Psoas muscle (tissue), 8 donors: ENCODE measurements around the gene TXNDC5. TPM values are rescaled to one million over a fixed set of nuclear protein-coding genes. Genes with fewer than 3 reads are reported as not detected.

Source experiments
- ATAC-seq, 4 donors: fragments of 200-7000 bp; cut with Tn5 transposase; one replicate each; pipeline ENCODE4 v1.9.1; 2020; ENCODE audit warnings: moderate library complexity in 3 of 4, mild to moderate bottlenecking in 2 of 4
- DNase-seq, 2 donors: peaks; one replicate each; pipeline ENCODE4 v3.0.0-alpha.2; 2020
- H3K27ac ChIP-seq: fragments of 200-600 bp; one replicate; pipeline ENCODE4 v1.8.0; 2022
- H3K27me3 ChIP-seq, 3 donors: fragments of 200-600 bp in 1 of 3; one replicate each; pipeline versions ENCODE4 v1.6.1 to v1.8.0; 2013 to 2022; ENCODE audit warnings: low read length in 2 of 3, mild to moderate bottlenecking in 2 of 3, moderate library complexity in 1 of 3; ENCODE audit not compliant: insufficient read depth in 3 of 3
- H3K36me3 ChIP-seq, 2 donors: fragments of 200-600 bp in 1 of 2; one replicate each; pipeline versions ENCODE4 v1.6.1 to v1.8.0; 2013 to 2022; ENCODE audit warnings: low read depth in 1 of 2, mild to moderate bottlenecking in 1 of 2, moderate library complexity in 1 of 2; ENCODE audit not compliant: insufficient read depth in 1 of 2
- H3K4me1 ChIP-seq: fragments of 200-600 bp; one replicate; pipeline ENCODE4 v1.8.0; 2022
- H3K4me3 ChIP-seq: fragments of 200-600 bp; one replicate; pipeline ENCODE4 v1.8.0; 2022; ENCODE audit warnings: mild to moderate bottlenecking
- H3K9me3 ChIP-seq: fragments of 200-600 bp; one replicate; pipeline ENCODE4 v1.8.0; 2022
- CTCF ChIP-seq: fragments of 200-600 bp; IDR thresholded peaks from one replicate; pipeline ENCODE4 v1.8.0; 2022; ENCODE audit warnings: antibody characterized with exemption
- WGBS, 3 donors: extraction: QIAGEN DNeasy Blood & Tissue Kit; methylation state at CpG; one replicate each; pipeline versions ENCODE4 v1.1.6 to v1.1.7; 2013; 5-methylcytosine and 5-hydroxymethylcytosine counted together
- intact Hi-C, 2 donors: fragments of 100-400 bp; cut with DNase I; formaldehyde crosslinking; loops; one replicate each; pipeline versions ENCODE4 v1.11.0 to v1.14.2; 2022
- polyA plus RNA-seq, 3 donors: library from polyadenylated mRNA; stranded (reverse); fragments of 200-250 nt; gene quantifications; one replicate each; pipeline ENCODE4 v1.2.3, GENCODE V29; 2013
- total RNA-seq, 4 donors: library from RNA; stranded (reverse); fragmentation: NEBNext Ultra II Directional in 2 of 4; extraction: Animal tissue kit (Norgen Biotek cat#: 25700) in 2 of 4; gene quantifications; one replicate each; pipeline versions ENCODE4 v1.2.1 to v1.2.4, GENCODE V29; 2021 to 2023
- donor health status: healthy with polysubstance abuse.
- donor health status: DM: no; HTN: no; CAD: no; lungs with moderate emphysema.
- donor health status: Bipolar disorder and iron deficiency.
- donor health status: healthy.
- donor health status: DM: yes; HTN: yes; CAD: no.
- donor health status: DM: no; HTN: no; CAD: no.
- donor health status: DM: no; HTN: no; CAD: no.
- donor health status: DM: yes; HTN: yes; CAD: no.

The TXNDC5 gene
- total and polyA plus RNA-seq, 7 donors: 15.5 to 50.2 (median 24.6) TPM

- no peak overlapping the region for H3K4me3 ChIP-seq
- H3K4me1 ChIP-seq: no peaks in the 10 kb centered on the region
- intact Hi-C loops: no loop called here
- 93 to 94% (median 93%) methylated on average over 25 of the region's 25 CpGs for WGBS, 3 donors
- TF ChIP-seq CTCF: no peak
- no peak overlapping the region for H3K27ac ChIP-seq
- no peak for DNase-seq
- peaks cover 13 to 100% of the 10 kb centered on the region in 2 donors for H3K36me3 ChIP-seq
- no peaks in the 10 kb centered on the region for H3K9me3 ChIP-seq
- ATAC-seq: no peak
- H3K27me3 ChIP-seq: no peaks in the 10 kb centered on the region
These were observed 21.8 kb downstream of the TXNDC5 start for GRCh38 chr6:7888587-7889357.

- H3K4me3 ChIP-seq: no peak overlapping the region
- WGBS, 3 donors: 95% methylated on average over 21 of the region's 21 CpGs
- H3K4me1 ChIP-seq: no peaks in the 10 kb centered on the region
- H3K27me3 ChIP-seq: no peaks in the 10 kb centered on the region
- DNase-seq (no peak), ATAC-seq (no peak)
- H3K27ac ChIP-seq: no peak overlapping the region
- intact Hi-C loops: no loop called here
- peaks cover 13 to 100% of the 10 kb centered on the region in 2 donors for H3K36me3 ChIP-seq
- no peak for TF ChIP-seq CTCF
- no peaks in the 10 kb centered on the region for H3K9me3 ChIP-seq
These were observed 23.2 kb downstream of the TXNDC5 start for GRCh38 chr6:7887278-7887991.

- WGBS, 3 donors: 98 to 100% (median 98%) methylated on average over 3 of the region's 3 CpGs
- peaks cover 17 to 100% of the 10 kb centered on the region in 2 donors for H3K36me3 ChIP-seq
- no peaks in the 10 kb centered on the region for H3K27me3 ChIP-seq
- H3K9me3 ChIP-seq: no peaks in the 10 kb centered on the region
- no peak overlapping the region for H3K27ac ChIP-seq
- intact Hi-C loops: no loop called here
- no peak for DNase-seq
- no peaks in the 10 kb centered on the region for H3K4me1 ChIP-seq
- no peak for ATAC-seq
- TF ChIP-seq CTCF: no peak
- H3K4me3 ChIP-seq: no peak overlapping the region
These were observed 24.5 kb downstream of the TXNDC5 start for GRCh38 chr6:7886132-7886531.

GRCh38 chr6:7883381-7883780, 27.2 kb downstream of the TXNDC5 start:
- WGBS, 3 donors: 93 to 94% (median 93%) methylated on average over 8 of the region's 8 CpGs
- H3K4me1 ChIP-seq: no peaks in the 10 kb centered on the region
- H3K27me3 ChIP-seq: no peaks in the 10 kb centered on the region
- H3K4me3 ChIP-seq: no peak overlapping the region
- no peak for ATAC-seq
- intact Hi-C loops: no loop called here
- H3K36me3 ChIP-seq: peaks cover 11 to 97% of the 10 kb centered on the region in 2 donors
- no peaks in the 10 kb centered on the region for H3K9me3 ChIP-seq
- H3K27ac ChIP-seq: no peak overlapping the region
- no peak for DNase-seq
- no peak for TF ChIP-seq CTCF
